ENCODE results near the gene FGFR3.

DNA sequence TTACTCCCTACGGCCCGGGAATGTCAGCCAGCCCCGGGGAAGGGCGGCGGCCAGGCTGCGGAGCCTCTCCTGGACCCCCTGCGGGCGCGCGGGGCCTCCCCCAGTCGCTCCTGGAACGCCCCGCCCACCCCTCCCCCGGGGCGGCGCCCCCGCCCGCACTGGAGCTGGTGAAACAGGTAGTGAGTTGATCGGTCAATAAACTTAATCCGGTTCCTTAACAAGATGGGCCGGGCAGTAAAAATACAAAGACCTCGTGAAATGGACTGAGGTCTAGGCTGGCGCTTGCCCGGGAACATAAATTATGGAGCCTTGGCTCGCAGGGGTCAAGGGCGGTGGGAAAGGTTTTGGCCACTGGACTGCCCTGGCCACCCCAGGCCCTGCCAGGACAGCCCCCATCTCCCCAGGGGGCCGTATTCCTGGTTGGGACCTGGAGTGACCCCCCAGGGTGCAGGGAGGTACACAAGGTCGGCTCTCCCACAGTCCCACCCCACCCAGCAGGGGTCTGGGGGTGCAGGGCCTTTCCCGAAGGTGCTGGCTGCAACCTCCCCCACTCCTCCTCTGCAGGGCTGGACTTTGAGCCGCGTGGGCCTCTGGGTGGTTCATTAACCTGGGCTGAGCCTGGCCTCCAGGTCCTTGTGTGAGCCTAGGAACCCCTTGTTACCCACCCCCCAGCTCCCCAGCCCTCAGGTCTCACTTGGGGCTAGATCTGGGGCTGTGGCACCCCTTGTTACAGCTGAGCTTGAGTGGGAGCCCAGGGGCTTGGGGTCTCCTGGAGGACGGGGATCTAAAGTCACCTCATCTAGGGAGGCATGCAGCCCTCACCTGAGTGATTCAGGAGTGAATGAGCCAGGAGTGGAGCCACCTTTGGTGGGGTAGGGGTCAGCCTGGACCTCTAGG is 2.5 kb downstream of the FGFR3 start:
- TF ChIP-seq, protein P1, sequence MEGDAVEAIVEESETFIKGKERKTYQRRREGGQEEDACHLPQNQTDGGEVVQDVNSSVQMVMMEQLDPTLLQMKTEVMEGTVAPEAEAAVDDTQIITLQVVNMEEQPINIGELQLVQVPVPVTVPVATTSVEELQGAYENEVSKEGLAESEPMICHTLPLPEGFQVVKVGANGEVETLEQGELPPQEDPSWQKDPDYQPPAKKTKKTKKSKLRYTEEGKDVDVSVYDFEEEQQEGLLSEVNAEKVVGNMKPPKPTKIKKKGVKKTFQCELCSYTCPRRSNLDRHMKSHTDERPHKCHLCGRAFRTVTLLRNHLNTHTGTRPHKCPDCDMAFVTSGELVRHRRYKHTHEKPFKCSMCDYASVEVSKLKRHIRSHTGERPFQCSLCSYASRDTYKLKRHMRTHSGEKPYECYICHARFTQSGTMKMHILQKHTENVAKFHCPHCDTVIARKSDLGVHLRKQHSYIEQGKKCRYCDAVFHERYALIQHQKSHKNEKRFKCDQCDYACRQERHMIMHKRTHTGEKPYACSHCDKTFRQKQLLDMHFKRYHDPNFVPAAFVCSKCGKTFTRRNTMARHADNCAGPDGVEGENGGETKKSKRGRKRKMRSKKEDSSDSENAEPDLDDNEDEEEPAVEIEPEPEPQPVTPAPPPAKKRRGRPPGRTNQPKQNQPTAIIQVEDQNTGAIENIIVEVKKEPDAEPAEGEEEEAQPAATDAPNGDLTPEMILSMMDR (conservative IDR thresholded peaks at IDR 0.05 in 1 of 2, IDR thresholded peaks at IDR 0.05 in 1 of 2; ENCODE audit: extremely low read depth in 1 of 2, insufficient read depth in 1 of 2, low read depth in 1 of 2, low read length in 2 of 2): no peak
- no peak for TF ChIP-seq EZH2 (IDR thresholded peaks at IDR 0.05; ENCODE audit: borderline replicate concordance, low read length)

Data from mammary epithelial cell (primary cell).